Measurements from ENCODE around the gene SMAP1. TPM values are rescaled to one million over a fixed set of nuclear protein-coding genes. Genes with fewer than 3 reads are reported as not detected.

Gene SMAP1
- polyA plus RNA-seq (ENCODE audit: insufficient read length) = 25.0 TPM

DNA sequence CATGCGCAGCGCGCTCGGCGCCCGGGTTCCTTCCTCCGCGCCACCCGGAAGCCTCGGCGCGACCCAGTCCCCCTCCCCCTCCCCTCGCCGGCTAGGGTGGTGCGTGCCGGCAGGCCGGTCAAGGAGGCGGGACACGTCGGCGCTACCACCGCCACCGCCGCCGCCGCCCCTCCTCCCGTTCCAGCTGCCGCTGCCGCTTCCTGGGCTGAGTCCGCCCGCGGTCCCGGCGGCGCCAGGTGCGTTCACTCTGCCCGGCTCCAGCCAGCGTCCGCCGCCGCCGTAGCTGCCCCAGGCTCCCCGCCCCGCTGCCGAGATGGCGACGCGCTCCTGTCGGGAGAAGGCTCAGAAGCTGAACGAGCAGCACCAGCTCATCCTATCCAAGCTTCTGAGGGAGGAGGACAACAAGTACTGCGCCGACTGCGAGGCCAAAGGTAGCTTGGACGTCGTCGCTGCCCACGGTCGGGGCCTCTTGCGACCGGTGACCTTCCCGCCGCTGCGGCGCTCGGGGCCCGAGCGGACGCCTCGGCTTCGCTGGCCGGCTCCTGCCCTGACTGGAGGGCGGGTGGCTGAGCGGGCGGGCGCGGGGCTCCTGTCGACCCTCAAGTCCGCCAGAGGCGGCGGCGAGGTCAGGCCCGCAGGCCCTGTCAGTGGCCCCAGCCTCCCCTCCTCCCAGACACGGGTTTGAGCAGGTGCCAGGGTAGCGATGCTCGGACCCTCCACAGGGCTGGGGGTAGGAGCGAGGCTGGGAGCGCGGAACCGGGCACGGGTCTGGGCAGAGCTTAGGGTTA, at the start of gene SMAP1:
Gene SMAP1, plus strand, starts transcription at position 173 of the 788 bp plus-strand sequence. Its CDS starts 141 bp downstream, at position 314.
- peak; percentile 64 for DNase-seq (ENCODE audit: low read depth)

DNA sequence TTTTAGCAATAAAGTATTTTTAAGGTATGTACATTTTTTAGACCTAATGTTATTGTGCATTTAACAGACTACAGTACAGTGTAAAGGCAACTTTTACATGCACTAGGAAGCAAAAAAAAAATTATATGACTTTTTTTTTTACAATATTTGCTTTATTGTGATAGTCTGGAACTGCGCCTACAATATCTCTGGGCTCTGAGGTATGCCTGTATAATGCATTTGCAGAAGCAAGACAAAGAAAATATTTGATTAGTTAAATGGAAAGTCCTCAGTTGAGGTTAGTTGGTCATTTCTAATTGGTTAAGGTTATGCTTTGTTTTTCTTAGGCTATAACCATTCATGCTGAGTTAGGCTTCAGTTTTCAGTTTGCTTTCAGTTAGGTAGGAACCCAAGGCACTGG, 46.9 kb upstream of the SMAP1 start:
- DNase-seq (ENCODE audit: low read depth) = no peak

DNA sequence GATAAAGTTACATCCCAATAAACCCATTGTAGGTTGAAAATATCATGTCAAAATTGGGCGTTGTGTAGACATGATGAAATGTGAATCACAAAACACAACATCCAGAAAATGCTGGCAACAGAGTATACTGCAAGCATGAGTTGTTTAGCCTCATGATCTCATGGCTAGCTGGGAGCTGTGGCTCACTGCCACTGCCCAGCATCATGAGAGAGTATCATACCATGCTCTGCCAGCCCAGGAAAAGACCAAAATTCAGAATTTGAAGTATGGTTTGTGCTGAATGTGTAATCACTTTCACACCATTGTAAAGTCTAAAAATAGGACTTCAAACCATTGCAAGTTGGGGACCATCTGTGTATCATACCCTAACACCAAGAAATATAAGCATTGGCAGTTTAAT, 45.2 kb upstream of the SMAP1 start:
- DNase-seq (ENCODE audit: low read depth) = no peak

DNA sequence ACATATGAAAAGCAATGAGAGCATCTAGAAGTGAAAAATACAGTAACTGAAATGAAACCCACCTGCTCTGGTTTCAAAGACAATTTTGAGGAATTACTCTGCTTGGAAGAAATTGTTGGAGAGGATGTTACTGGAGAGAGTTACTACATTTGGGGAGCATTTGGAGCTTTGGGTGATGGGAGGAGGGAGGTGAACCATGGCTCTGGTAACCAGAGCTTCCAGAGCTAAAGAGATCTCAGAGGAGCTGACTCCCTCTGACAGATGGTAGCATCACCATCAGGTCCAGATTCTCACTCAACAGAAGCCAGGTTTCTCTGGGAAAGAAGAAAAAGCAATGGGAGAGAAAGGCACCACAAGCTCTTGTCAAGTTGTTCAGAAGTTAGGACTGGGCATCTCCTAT, 42.2 kb upstream of the SMAP1 start:
- no peak for DNase-seq (ENCODE audit: low read depth)

DNA sequence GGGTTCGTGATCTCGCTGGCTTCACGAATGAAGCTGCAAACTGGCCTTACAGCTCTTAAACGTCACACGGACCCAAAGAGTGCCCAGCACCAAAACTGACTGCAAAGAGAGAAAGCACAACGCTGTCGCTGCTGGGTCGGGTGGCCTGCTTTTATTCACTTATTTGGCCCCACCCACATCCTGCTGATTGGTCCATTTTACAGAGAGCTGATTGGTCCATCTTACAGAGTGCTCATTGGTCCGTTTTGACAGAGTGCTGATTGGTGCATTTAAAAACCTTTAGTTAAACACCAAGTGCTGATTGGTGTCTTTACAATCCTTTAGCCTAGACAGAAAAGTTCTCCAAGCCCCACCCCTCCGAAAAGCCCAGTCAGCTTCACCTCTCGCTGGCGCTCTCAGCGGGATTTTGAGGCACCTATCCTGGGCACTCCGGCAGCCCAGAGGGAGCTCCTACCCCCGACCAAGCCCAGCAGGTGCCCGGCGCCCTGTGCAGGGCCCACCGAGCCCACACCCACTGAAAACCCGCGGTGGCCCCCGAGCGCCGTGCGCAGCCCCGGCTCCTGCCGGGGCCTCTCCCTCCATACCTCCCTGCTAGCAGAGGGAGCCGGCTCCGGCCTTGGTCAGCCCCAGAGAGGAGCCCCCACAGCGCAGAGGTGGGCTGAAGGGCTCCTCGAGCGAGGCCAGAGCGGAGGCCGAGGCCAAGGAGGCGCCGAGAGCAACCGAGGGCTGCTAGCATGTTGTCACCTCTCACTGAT, 40.0 kb upstream of the SMAP1 start:
- no peak for DNase-seq (ENCODE audit: low read depth)

DNA sequence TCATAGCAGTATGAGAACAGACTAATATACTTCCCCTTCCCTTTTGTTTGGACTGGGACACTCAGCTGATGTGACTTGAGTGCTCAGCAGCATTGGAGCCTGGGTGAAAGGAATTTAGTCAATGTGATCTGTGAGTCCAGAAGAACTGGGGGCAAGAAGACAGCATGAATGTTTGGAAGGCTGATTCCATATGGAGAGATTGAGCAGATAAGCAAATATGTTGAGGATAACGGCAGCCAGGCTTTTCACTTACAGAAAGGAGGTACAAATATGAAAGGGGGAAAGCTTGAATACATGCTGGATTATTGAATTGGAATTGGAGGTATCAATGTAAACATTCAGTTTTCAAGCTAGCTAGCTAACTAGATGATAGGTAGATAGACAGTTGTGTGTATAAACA, 37.8 kb upstream of the SMAP1 start:
- DNase-seq (ENCODE audit: low read depth) = no peak

DNA sequence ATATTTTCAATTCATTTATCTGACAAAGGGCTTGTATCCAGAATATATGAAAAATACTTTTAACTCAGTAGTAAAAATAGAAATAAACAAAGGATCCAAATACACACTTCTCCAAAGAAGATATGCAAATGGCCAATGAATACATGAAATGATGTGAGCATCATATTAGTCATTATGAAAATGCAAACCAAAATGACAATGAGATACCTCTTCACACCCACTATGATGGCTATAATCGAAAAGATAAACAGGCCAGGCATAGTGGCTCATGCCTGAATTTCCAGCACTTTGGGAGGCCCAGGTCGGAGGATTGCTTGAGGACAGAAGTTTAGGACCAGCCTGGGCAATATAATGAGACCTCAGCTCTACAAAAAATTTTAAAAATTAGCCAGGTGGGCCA, 33.8 kb upstream of the SMAP1 start:
- no peak for DNase-seq (ENCODE audit: low read depth)

DNA sequence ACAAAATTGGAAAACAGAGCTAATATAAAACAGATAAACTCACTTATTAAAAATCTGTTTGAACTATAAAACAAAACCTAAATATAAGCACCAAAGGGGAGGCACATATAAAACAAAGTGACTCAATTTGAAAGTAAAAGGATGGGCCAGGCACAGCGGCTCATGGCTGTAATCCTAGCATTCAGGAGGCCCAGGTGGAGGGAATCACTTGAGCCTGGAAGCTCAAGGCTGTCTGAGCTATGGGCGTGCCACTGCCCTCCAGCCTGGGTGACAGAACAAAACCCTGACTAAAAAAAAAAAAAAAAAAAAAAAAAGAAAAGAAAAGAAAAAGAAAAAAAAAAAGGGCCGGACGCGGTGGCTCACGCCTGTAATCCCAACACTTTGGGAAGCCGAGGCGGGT, 31.1 kb upstream of the SMAP1 start:
- no peak for DNase-seq (ENCODE audit: low read depth)

DNA sequence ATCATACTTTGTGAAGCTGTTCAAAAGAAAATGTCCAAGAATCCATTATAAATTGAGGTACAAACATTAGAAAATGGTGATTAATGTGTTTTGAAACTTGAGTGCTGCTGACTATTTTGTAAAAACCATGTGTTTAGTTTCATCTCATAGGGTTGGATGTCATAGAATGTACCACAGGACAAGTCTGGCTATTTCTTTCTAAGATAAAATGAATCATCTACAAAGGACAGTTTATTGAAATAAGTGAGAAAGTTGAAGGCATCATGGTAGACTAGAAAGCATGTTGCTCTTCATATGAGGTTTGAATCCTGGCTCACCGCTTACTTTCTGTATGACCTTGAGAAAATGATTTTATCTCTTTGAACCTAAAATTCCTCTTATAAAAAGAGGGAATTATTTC, 29.2 kb upstream of the SMAP1 start:
- DNase-seq (ENCODE audit: low read depth) = no peak

DNA sequence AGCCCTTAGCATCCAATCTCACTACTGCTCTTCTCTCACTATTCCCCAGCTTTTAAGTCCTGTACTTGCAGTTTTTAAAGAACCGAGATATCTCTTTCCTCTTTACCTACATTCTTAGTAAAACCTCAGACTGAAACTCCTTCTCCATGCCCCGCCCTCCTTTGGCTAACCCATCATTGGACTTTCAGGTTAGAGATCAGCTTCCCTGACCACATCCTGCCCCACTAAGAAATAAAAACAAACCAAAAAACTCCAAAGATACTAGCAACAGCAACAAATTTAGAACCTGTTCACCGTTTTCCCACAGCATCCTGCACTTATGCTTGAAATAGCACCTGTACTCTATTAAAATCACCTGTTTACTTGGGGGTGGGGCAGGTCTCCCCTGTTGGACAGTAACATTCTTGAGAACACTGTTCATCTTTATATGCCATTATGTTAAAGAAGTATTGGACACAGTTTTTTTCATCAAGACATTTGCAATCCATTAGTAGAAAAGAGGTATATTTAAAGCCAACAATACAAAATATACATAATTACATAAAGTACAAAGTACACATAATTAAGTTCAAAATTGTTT, 16.3 kb upstream of the SMAP1 start:
- DNase-seq (ENCODE audit: low read depth) = no peak

DNA sequence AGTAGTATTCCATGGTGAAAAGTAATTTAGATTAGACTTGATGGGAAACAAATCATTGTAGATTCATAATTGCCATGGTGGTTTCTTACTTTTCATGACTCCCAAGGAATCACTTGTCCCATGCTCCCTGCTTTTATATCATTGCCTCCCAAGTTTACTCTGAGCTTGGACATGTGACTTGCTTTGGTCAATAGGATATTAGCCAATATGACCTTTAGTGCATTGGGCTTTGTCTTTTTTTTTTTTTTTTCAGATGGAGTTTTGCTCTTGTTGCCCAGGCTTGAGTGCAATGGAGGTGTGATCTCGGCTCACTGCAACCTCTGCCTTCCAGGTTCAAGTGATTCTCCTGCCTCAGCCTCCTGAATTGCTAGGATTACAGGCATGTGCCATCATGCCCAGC, 15.5 kb upstream of the SMAP1 start:
- DNase-seq (ENCODE audit: low read depth) = no peak

DNA sequence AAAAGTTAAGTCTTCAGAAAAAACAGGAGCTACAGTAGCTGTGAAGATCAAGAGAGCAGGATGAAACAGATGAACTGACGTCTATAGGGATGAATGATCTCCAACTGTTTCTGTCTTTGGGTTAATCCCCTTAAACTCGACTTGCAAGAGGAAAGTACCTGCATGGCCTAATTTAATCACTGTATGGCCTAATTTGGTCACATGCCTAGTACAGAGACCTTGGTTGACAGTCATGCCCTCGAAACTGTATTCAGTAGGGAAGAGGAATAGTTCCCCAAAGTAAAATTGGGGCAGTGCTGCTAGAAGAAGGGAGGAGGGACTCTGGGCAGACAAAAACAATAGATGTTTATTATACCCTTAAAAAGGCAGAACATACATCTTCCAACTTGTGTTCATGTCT, 10.0 kb upstream of the SMAP1 start:
- no peak for DNase-seq (ENCODE audit: low read depth)

DNA sequence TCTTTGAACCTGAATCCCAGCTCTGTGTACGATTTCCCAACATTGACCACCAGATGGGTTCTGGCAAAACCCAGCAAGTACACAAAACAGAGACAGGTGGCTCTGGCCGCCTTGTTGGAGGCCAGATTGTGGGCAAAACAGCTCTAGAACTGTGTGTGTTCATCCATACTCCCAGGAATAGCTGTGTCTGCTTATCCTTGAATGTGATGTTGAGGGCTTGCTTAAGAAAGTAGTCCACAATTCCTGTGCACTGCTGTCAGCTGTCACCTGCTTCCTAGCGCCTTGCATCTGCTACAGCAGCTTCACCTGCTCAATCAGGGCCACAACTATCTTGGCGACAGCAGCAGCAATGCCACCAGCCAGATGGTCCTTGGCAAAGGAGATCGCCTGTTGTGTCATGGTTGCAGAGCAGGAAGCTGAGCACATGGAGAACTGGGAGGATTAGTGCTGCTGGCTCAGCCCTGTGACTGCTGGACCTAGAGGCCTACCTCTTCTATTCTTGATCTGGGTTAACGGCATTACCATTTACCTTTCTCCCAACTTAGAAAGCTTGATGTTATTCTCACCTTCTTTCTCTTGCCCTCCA, 3.7 kb upstream of the SMAP1 start:
- no peak for DNase-seq (ENCODE audit: low read depth)

DNA sequence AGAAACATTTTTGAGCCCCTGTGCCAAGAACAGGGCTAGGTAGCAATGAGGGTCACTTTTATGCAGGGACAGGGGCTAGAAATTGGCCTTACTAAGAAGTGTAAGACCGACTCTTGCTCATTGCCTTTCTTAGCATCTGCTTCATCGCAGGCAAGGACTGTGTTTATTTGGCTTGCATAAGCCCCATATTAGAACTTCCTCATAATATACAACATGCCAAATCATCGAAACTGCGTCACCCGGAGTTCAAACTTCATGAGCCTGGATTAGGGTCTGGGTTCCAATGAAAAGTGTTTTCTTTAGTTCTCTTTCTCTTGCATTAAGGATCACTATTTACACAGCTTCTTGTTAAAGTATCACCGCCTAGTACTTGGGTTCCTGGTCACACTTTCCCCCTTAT, 977 bp upstream of the SMAP1 start:
- DNase-seq (ENCODE audit: low read depth) = no peak

DNA sequence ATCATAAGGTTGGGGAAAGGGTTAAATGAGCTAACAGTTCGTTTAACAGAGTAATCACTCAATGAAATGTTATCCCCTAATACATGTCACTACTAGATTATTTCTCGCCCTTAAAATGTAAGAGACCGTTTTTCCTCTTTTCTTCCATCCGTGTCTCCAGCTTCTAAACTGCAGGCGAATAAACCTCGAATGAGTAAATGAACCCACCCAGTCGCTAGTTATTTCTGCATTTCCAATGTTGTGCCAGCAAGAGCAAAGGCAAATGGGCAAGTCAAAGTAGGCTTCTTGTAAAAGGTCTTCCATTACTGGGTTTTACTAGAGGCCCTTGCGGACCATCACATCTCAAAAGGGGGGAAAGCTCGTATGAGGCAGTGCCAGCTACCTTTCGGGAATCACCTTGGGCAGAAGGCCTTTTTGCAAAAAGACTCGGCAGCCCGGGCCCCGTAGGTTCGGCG, 400 bp upstream of the SMAP1 start:
- DNase-seq (ENCODE audit: low read depth) = no peak

DNA sequence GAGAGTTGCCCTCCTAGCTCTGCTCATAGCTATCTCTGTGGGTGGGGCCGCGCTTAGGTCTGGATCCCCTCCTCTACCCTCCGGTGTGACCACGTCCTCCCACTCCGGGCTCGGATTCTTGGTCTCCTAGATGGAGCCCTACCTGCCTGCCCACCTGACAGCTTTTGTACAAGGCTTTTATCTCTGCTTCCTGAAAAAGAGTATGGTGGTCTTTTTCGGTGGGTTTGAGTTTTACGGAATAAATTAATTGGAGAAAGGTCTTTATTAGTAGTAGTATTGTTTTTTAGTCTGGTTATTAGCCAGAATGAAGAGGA, 773 bp downstream of the SMAP1 start:
- DNase-seq (ENCODE audit: low read depth) = no peak

DNA sequence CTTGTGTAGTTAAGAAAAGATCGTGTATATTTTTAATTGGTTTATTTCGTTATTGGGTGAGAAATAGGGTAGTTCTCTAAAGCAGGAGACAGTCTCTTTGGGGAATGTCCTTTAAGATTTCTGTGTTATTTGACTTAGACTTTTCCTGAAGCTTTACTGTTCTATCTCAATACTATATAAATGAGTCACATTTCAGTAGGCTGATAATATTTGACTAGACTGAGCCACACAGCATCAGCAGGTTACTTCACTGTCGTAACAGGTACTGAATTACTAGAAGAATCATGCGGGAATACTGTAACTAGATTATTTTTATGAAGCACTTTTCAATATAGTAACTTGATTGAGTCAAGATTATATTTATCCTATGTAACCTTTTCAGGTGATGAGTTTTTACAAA, 1.4 kb downstream of the SMAP1 start:
- DNase-seq (ENCODE audit: low read depth) = no peak

DNA sequence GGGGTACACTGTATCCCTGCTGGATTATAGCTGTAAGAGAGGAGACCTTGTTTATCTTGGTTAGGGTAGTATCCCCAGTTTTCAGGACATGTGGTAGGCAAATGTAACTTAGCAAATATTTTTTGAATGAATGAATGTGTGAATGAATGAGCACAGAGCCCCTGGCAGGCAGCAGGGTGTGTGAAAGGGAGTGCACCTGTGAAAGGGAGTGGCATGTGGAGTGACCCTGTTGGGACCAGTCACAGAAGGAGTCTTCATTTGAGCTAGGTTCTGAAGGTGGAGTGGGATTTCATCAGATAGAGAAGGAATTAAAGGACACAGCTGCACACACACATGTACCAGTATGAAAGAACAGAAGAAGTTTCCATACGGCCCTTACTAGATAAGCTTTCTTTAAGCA, 4.9 kb downstream of the SMAP1 start:
- no peak for DNase-seq (ENCODE audit: low read depth)

DNA sequence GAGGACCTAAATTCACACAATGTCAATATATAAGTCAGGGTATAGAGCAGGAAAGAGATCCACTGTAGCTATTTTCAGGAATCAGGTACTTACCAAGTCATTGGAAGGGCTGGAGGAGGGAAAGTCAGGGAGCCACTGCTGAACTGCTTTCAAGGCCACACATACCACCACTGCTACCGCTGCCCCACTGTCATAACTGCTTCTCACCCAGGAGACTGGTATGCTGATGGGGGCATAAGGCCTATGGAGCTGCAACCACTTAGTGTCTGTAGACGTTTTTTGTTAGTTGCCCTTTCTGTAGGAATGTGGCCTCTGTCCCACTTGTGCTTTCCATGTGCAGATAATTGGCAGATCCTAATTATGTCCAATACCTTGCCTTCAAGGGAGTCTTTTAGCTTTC, 5.4 kb downstream of the SMAP1 start:
- no peak for DNase-seq (ENCODE audit: low read depth)

DNA sequence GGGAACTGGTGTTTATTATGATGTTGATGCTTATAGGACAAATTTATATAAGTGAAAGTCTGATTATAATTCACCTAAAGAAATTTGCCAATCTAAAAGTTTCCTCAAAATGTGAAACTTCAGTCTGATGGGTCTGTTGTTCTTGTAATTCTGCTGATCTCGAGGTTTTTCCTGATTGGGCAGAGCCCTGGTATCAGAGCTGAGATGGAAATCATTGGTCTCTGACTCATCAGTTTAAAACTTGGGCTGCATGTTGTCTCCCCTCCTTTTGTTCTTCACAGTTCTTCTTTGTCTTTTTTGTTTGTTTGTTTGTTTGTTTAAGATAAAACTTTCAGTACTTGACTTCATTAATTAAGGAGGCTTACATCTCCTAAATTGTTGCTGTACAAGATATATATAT, 5.9 kb downstream of the SMAP1 start:
- DNase-seq (ENCODE audit: low read depth) = no peak

DNA sequence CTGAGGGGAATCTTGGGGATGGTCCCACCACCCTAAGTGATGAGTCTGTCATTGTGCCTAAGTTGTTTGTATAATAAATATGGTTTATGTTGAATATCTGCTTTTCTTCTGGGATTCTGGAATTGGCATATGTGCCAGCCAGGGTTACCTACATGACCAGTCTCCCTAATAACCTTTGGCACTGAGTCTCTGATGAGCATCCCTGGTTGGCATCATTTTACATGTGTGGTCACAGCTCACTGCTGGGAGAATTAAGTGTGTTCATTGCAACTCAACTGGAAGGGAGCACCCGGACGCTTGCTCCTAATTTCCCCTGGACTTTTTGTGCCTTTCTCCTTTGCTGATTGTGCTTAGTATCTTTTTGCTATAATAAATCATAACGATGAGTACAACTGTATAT, 8.1 kb downstream of the SMAP1 start:
- DNase-seq (ENCODE audit: low read depth) = no peak

DNA sequence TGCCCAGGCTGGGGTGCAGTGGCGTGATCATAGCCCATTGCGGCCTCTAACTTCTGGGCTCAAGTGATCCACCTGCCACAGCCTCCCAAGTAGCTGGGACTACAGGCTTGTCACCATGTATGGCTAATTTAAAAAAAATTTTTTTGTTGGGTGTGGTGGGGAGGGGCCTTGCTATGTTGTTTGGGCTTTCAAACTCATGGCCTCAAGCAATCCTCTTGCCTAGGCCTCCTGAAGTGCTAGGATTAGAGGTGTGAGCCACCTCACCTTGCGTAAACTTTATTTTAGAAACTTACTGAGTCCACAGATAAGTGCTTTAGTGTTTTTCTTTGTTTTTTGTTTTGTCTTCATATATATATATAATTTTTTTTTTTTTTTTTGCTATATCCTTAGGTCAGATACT, 9.1 kb downstream of the SMAP1 start:
- DNase-seq (ENCODE audit: low read depth) = no peak

DNA sequence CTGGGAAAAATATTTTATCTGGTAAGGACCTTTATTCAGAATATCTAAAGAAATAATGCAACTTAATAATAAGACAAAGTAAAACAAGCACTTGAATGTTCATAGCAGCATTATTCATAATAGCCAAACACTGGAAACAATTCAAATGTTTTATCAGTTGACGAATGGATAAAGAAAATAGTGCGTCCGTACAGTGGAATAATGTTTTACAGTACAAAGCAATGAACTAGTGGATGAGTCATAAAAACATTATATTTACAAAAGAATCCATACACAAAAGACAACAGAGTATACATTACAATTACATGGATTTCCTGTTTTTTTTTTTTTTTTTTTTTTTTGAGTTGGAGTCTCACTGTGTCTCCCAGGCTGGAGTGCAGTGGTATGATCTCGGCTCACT, 12.7 kb downstream of the SMAP1 start:
- DNase-seq (ENCODE audit: low read depth) = no peak

Data from forelimb muscle (tissue), 1 donor.